Lower leg skin (tissue), 3 donors: Measurements from ENCODE around the gene PPTC7.

Experiments
- POLR2A ChIP-seq, 2 donors: fragments of 450-650 bp; IDR thresholded peaks; one replicate each; pipeline ENCODE4 v1.6.1; 2016 to 2017; ENCODE audit warnings: antibody characterized with exemption in 2 of 2, mild to moderate bottlenecking in 1 of 2, moderate library complexity in 1 of 2
- TF ChIP-seq, protein P1 (sequence below), 3 donors: fragments of 450-650 bp; IDR thresholded peaks; one replicate each; pipeline ENCODE4 v1.5.1; 2016; ENCODE audit warnings: antibody characterized with exemption in 3 of 3, mild to moderate bottlenecking in 3 of 3, moderate library complexity in 2 of 3

DNA sequence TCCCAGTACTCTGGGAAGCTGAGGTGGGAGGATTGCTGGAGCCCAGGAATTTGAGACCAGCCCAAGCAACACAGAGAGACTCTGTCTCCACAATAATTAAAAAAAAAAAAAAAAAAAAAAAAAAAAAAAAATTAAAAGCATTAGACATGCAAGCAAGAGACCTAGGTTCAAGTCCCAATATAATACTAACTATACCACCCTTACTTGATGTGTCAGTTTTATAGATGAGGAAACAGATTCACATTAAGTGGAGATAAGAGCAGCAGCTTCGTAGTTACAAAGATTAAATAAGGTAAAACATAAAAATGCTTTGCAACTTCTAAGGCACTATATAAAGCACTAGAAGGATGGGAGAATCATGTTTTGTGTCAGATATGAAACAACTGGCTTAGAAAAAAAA is 9.1 kb downstream of the PPTC7 start:
- TF ChIP-seq, protein P1, sequence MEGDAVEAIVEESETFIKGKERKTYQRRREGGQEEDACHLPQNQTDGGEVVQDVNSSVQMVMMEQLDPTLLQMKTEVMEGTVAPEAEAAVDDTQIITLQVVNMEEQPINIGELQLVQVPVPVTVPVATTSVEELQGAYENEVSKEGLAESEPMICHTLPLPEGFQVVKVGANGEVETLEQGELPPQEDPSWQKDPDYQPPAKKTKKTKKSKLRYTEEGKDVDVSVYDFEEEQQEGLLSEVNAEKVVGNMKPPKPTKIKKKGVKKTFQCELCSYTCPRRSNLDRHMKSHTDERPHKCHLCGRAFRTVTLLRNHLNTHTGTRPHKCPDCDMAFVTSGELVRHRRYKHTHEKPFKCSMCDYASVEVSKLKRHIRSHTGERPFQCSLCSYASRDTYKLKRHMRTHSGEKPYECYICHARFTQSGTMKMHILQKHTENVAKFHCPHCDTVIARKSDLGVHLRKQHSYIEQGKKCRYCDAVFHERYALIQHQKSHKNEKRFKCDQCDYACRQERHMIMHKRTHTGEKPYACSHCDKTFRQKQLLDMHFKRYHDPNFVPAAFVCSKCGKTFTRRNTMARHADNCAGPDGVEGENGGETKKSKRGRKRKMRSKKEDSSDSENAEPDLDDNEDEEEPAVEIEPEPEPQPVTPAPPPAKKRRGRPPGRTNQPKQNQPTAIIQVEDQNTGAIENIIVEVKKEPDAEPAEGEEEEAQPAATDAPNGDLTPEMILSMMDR (IDR thresholded peaks at IDR 0.05) = no peak
- no peak for TF ChIP-seq POLR2A (IDR thresholded peaks at IDR 0.05)
